Heart left ventricle (tissue), 16 donors: ENCODE measurements around the gene FLYWCH1. TPM values are rescaled to one million over a fixed set of nuclear protein-coding genes. Genes with fewer than 3 reads are reported as not detected.

ENCODE experiments used
- ATAC-seq, 4 donors: fragments of 200-7000 bp; cut with Tn5 transposase; one replicate each; pipeline ENCODE4 v1.9.1; 2020 to 2022; ENCODE audit warnings: moderate library complexity in 4 of 4, mild to moderate bottlenecking in 3 of 4, moderate number of reproducible peaks in 1 of 4
- DNase-seq, 5 donors: peaks; one replicate each; pipeline ENCODE4 v3.0.0-alpha.2; 2020
- H3K27ac ChIP-seq, 12 donors: fragments of 200-600 bp; sonication (generic) in 4 of 12; one replicate each; pipeline versions ENCODE4 v1.5.0 to v1.8.0; 2016 to 2022; ENCODE audit warnings: mild to moderate bottlenecking in 2 of 12
- H3K27me3 ChIP-seq, 9 donors: fragments of 200-600 bp; sonication (generic) in 2 of 9; one replicate each; pipeline versions ENCODE4 v1.5.1 to v1.8.0; 2016 to 2022; ENCODE audit warnings: mild to moderate bottlenecking in 3 of 9
- H3K36me3 ChIP-seq, 9 donors: fragments of 200-600 bp; sonication (generic) in 2 of 9; one replicate each; pipeline versions ENCODE4 v1.5.0 to v1.8.0; 2018 to 2022; ENCODE audit warnings: mild to moderate bottlenecking in 2 of 9
- H3K4me1 ChIP-seq, 12 donors: fragments of 200-600 bp; sonication (generic) in 4 of 12; one replicate each; pipeline versions ENCODE4 v1.5.0 to v1.8.0; 2016 to 2022; ENCODE audit warnings: mild to moderate bottlenecking in 3 of 12
- H3K4me3 ChIP-seq, 12 donors: fragments of 200-600 bp; sonication (generic) in 4 of 12; one replicate each; pipeline versions ENCODE4 v1.5.0 to v1.8.0; 2017 to 2022; ENCODE audit warnings: mild to moderate bottlenecking in 9 of 12, moderate library complexity in 4 of 12
- H3K9me3 ChIP-seq, 12 donors: fragments of 200-600 bp; sonication (generic) in 4 of 12; one replicate each; pipeline versions ENCODE4 v1.5.0 to v1.8.0; 2016 to 2022; ENCODE audit warnings: mild to moderate bottlenecking in 1 of 12
- POLR2A ChIP-seq, 2 donors: fragments of 450-650 bp; IDR thresholded peaks; one replicate each; pipeline ENCODE4 v1.6.1; 2017; ENCODE audit warnings: antibody characterized with exemption in 2 of 2, mild to moderate bottlenecking in 2 of 2, moderate library complexity in 2 of 2
- WGBS, 4 donors: extraction: QIAGEN DNeasy Blood & Tissue Kit in 2 of 4; methylation state at CpG; one replicate each; pipeline versions ENCODE4 v1.1.5 to v1.1.7; 2013 to 2018; 5-methylcytosine and 5-hydroxymethylcytosine counted together
- intact Hi-C, 10 donors: fragments of 100-400 bp; cut with DNase I; formaldehyde crosslinking; loops; one replicate each; pipeline versions ENCODE4 v1.11.1 to v1.14.2; 2022
- polyA plus RNA-seq, 2 donors: library from polyadenylated mRNA; stranded (reverse); fragments of 200-250 nt; gene quantifications; one replicate each; pipeline ENCODE4 v1.2.3, GENCODE V29; 2013
- total RNA-seq, 9 donors: library from RNA; depleted of rRNA in 2 of 9; stranded (reverse); fragments of >200 nt in 2 of 9; fragmentation: NEBNext Ultra II Directional in 3 of 9; extraction: Animal tissue kit (Norgen Biotek cat#: 25700) in 3 of 9; gene quantifications; one replicate each; pipeline versions ENCODE4 v1.1.0 to v1.2.4, GENCODE V29; 2016 to 2023
- TF ChIP-seq, protein P1 (sequence below), 12 donors: fragments of 200-600 bp; sonication (generic) in 4 of 12; IDR thresholded peaks; one replicate each; pipeline versions ENCODE4 v1.5.0 to v1.8.0; 2018 to 2022; ENCODE audit warnings: antibody characterized with exemption in 12 of 12, mild to moderate bottlenecking in 5 of 12
- donor health status: ischemic (EF 13 %, LVEDD 7.1; RV severe dilation, severe dysfunction).
- donor health status: healthy with polysubstance abuse.
- donor health status: DM: no; HTN: yes; CAD: no.
- donor health status: DM: no; HTN: no; CAD: no.
- donor health status: ischemic (EF 25% LVEDD 6.9; RV normal size, moderate dysfunction).
- donor health status: ischemic (EF 25% LVEDD 5.7; RV mildly dilated, moderate dysfunction).
- donor health status: healthy.
- donor health status: DM: yes; HTN: yes; CAD: no.
- donor health status: ischemic (EF 35%, LVEDD 5.7; RV mildly dilated, moderate dysfunction).
- donor health status: nonischemic (EF 11% LVEDD 7.7; RV severe dilation, severe dysfunction).
- donor health status: DM: yes; HTN: yes; CAD: no.
- donor health status: PGD.
- donor health status: ischemic (EF 29% LVEDD 5.4; RV normal size, mild dysfunction).
- donor health status: nonischemic (EF 23%, LVEDD 6.1; RV moderate dilation, normal function).

Gene FLYWCH1
- total and polyA plus RNA-seq, 11 donors: 26.3 to 48.4 (median 34.1) TPM

GRCh38 chr16:2964475-2965336, 53.0 kb downstream of the FLYWCH1 start:
- peak overlapping the region; percentile 3 to 45 (median 30) for H3K4me3 ChIP-seq
- intact Hi-C loops: loop anchor here in 1 of 10 donors (10.0 kb wide), 1 partner anchor 90 kb away; no protein-coding TSS in a partner anchor
- peaks cover 3 to 60% (median 42%) of the 10 kb centered on the region in 12 donors for H3K4me1 ChIP-seq
- H3K27me3 ChIP-seq: peaks cover 61 to 86% (median 78%) of the 10 kb centered on the region in 9 donors
- TF ChIP-seq, protein P1, sequence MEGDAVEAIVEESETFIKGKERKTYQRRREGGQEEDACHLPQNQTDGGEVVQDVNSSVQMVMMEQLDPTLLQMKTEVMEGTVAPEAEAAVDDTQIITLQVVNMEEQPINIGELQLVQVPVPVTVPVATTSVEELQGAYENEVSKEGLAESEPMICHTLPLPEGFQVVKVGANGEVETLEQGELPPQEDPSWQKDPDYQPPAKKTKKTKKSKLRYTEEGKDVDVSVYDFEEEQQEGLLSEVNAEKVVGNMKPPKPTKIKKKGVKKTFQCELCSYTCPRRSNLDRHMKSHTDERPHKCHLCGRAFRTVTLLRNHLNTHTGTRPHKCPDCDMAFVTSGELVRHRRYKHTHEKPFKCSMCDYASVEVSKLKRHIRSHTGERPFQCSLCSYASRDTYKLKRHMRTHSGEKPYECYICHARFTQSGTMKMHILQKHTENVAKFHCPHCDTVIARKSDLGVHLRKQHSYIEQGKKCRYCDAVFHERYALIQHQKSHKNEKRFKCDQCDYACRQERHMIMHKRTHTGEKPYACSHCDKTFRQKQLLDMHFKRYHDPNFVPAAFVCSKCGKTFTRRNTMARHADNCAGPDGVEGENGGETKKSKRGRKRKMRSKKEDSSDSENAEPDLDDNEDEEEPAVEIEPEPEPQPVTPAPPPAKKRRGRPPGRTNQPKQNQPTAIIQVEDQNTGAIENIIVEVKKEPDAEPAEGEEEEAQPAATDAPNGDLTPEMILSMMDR (IDR thresholded peaks at IDR 0.05): no peak
- no peak for TF ChIP-seq POLR2A (IDR thresholded peaks at IDR 0.05)
- WGBS, 4 donors: 1% methylated on average over 16 to 68 of the region's 68 CpGs
- ATAC-seq (no peak), DNase-seq (peak in 2 of 5 donors; percentile 7 to 28)
- no peaks in the 10 kb centered on the region for H3K9me3 ChIP-seq
- H3K27ac ChIP-seq: no peak overlapping the region
- H3K36me3 ChIP-seq: no peaks in the 10 kb centered on the region

DNA sequence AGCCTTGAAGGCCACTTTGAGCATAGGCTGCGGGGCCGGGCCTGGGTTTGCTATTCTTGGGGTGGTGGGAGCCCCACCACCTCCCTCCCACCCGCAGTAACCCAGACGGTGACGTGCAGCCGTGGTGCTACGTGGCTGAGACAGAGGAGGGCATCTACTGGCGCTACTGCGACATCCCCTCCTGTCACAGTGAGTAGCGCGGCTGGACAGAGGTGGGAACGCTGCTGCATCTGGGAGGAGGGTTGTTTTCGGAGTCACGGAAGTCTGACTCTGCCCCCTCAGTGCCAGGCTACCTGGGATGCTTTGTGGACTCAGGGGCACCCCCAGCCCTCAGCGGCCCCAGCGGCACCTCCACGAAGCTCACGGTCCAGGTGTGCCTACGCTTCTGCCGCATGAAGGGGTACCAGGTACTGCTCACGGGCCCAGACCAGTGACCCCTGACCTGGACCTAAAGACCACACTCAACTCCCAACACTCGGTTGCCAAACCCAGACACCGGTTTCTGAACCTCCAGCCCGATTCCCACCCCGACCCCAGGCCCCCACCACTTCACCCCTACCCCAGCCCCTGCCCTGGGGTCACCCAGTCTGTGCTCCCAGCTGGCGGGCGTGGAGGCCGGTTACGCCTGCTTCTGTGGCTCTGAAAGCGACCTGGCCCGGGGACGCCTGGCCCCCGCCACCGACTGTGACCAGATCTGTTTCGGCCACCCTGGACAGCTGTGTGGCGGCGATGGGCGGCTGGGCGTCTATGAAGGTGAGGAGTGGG, 54.5 kb downstream of the FLYWCH1 start:
- intact Hi-C loops: loop anchor here in 1 of 10 donors (10.0 kb wide), 1 partner anchor 91 kb away; no protein-coding TSS in a partner anchor
- TF ChIP-seq, protein P1 (IDR thresholded peaks at IDR 0.05): no peak
- TF ChIP-seq POLR2A (IDR thresholded peaks at IDR 0.05): no peak
- peaks cover 61 to 73% (median 70%) of the 10 kb centered on the region in 9 donors for H3K27me3 ChIP-seq
- ATAC-seq (no peak), DNase-seq (peak in 3 of 5 donors; percentile 6 to 56 (median 16))
- no peak overlapping the region for H3K27ac ChIP-seq
- no peaks in the 10 kb centered on the region for H3K36me3 ChIP-seq
- WGBS, 4 donors: 45 to 59% (median 52%) methylated on average over 29 to 39 of the region's 39 CpGs
- H3K4me3 ChIP-seq: peak overlapping the region in 10 of 12 donors; percentile 3 to 39 (median 28)
- peaks cover 6 to 71% (median 51%) of the 10 kb centered on the region in 12 donors for H3K4me1 ChIP-seq
- no peaks in the 10 kb centered on the region for H3K9me3 ChIP-seq

DNA sequence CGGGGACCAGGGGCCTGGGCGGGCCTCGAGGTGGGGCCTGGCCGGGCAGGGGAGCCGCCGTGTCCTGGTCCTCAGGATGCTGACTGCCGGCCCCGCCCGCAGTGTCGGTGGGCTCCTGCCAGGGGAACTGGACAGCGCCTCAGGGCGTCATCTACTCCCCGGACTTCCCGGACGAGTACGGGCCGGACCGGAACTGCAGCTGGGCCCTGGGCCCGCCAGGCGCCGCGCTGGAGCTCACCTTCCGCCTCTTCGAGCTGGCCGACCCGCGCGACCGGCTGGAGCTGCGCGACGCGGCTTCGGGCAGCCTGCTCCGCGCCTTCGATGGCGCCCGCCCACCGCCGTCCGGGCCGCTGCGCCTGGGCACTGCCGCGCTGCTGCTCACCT, 55.1 kb downstream of the FLYWCH1 start:
- Histone ChIP-seq H3K4me1 (peaks cover 6 to 71% (median 51%) of the 10 kb centered on the region in 12 donors), H3K27me3 (peaks cover 61 to 67% (median 64%) of the 10 kb centered on the region in 9 donors), H3K36me3 (peaks cover 0 to under 1% (median 0%) of the 10 kb centered on the region in 9 donors), H3K9me3 (no peaks in the 10 kb centered on the region), H3K4me3 (peak overlapping the region in 10 of 12 donors; percentile 3 to 39 (median 28)), H3K27ac (no peak overlapping the region)
- 1 to 3% (median 2%) methylated on average over 15 to 46 of the region's 46 CpGs for WGBS, 4 donors
- ATAC-seq (no peak), DNase-seq (peak in 2 of 5 donors; percentile 32 to 67)
- TF ChIP-seq, protein P1 (IDR thresholded peaks at IDR 0.05): peak in 4 of 12 donors; percentile 8 to 41 (median 26)
- no peak for TF ChIP-seq POLR2A (IDR thresholded peaks at IDR 0.05)
- intact Hi-C loops: loop anchor here in 1 of 10 donors (10.0 kb wide), 1 partner anchor 92 kb away; no protein-coding TSS in a partner anchor
